Gastrocnemius medialis (tissue), 4 donors: ENCODE measurements around the gene LSAMP. TPM values are rescaled to one million over a fixed set of nuclear protein-coding genes. Genes with fewer than 3 reads are reported as not detected.

Experiments
- ATAC-seq, 2 donors: fragments of 150-250 bp; one replicate each; pipeline ENCODE4 v1.9.1; 2016
- DNase-seq, 2 donors: peaks; one replicate each; pipeline ENCODE4 v3.0.0-alpha.2; 2019
- H3K27ac ChIP-seq, 4 donors: fragments of 200-600 bp; sonication (generic); 1 replicate in 1 of 4; 2 replicates in 3 of 4; pipeline ENCODE4 v1.5.1; 2016 to 2018; ENCODE audit warnings: mild to moderate bottlenecking in 2 of 4, moderate library complexity in 1 of 4
- H3K27me3 ChIP-seq, 3 donors: fragments of 200-600 bp; sonication (generic) in 2 of 3; 1 replicate in 1 of 3; 2 replicates in 2 of 3; pipeline versions ENCODE4 v1.5.1 to v1.6.0; 2016 to 2019; ENCODE audit warnings: mild to moderate bottlenecking in 1 of 3, moderate library complexity in 1 of 3
- H3K36me3 ChIP-seq, 2 donors: fragments of 200-600 bp; sonication (generic) in 1 of 2; one replicate each; pipeline ENCODE4 v1.5.1; 2017 to 2018
- H3K4me1 ChIP-seq, 2 donors: fragments of 200-600 bp; sonication (generic) in 1 of 2; one replicate each; pipeline ENCODE4 v1.5.1; 2016 to 2017; ENCODE audit warnings: mild to moderate bottlenecking in 2 of 2
- H3K4me3 ChIP-seq, 4 donors: fragments of 200-600 bp; sonication (generic) in 3 of 4; 1 replicate in 1 of 4; 2 replicates in 3 of 4; pipeline ENCODE4 v1.5.1; 2016 to 2019; ENCODE audit warnings: mild to moderate bottlenecking in 2 of 4
- H3K9me3 ChIP-seq, 3 donors: fragments of 200-600 bp; sonication (generic) in 2 of 3; 1 replicate in 1 of 3; 2 replicates in 2 of 3; pipeline ENCODE4 v1.5.1; 2016 to 2019
- POLR2A ChIP-seq, 2 donors: fragments of 450-650 bp; IDR thresholded peaks; one replicate each; pipeline ENCODE4 v1.6.1; 2017; ENCODE audit warnings: antibody characterized with exemption in 2 of 2, mild to moderate bottlenecking in 2 of 2, moderate library complexity in 2 of 2
- in situ Hi-C, 4 donors: fragments of 200-750 bp; cut with MboI; loops; one replicate each; pipeline versions ENCODE4 v1.15.0 to v1.8.0; 2017; ENCODE audit warnings: low sequenced_read_pairs in 4 of 4
- intact Hi-C: fragments of 100-400 bp; cut with DNase I; formaldehyde crosslinking; loops from one replicate; pipeline ENCODE4 v1.15.1; 2023; ENCODE audit warnings: low total_unique reads
- total RNA-seq, 4 donors: library from RNA; depleted of rRNA; stranded (reverse); fragments of >200 nt; gene quantifications; one replicate each; pipeline versions ENCODE4 v1.1.0 to v1.2.3, GENCODE V29; 2016
- TF ChIP-seq, protein P1 (sequence below), 5 experiments: fragments of 450-650 bp in 3 of 5; fragments of 200-600 bp in 2 of 5; sonication (generic) in 2 of 5; IDR thresholded peaks in 4 of 5; conservative IDR thresholded peaks in 1 of 5; 1 replicate in 4 of 5; 2 replicates in 1 of 5; pipeline ENCODE4 v1.5.1; 2016 to 2019; ENCODE audit warnings: antibody characterized with exemption in 5 of 5, mild to moderate bottlenecking in 3 of 5, moderate library complexity in 3 of 5

The LSAMP gene
- total RNA-seq, 4 donors from 2014 or later, result 0.07 to 0.10 TPM; not detected in 2

DNA sequence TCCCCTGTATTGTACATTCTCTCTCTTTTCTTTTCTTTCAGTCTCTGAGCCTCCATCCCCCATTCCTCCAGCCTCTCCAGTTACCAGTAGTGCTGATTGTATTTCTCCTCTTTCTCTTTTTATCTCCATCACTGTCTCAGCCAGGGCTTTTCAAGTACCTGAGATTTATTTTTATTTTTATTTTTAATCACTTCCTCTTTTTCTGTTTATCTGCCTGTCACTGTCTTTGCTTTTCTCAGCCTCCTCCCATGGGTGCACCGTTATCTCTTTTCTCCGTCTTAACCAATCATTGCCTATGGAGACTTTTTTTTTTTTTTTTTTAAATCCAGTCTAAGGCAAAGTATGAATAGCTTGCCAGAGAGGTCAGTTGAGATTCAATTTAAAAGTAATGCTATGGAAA, 462.7 kb downstream of the LSAMP start:
- no peak for DNase-seq
- TF ChIP-seq, protein P1, sequence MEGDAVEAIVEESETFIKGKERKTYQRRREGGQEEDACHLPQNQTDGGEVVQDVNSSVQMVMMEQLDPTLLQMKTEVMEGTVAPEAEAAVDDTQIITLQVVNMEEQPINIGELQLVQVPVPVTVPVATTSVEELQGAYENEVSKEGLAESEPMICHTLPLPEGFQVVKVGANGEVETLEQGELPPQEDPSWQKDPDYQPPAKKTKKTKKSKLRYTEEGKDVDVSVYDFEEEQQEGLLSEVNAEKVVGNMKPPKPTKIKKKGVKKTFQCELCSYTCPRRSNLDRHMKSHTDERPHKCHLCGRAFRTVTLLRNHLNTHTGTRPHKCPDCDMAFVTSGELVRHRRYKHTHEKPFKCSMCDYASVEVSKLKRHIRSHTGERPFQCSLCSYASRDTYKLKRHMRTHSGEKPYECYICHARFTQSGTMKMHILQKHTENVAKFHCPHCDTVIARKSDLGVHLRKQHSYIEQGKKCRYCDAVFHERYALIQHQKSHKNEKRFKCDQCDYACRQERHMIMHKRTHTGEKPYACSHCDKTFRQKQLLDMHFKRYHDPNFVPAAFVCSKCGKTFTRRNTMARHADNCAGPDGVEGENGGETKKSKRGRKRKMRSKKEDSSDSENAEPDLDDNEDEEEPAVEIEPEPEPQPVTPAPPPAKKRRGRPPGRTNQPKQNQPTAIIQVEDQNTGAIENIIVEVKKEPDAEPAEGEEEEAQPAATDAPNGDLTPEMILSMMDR (IDR thresholded peaks at IDR 0.05 in 4 of 5, conservative IDR thresholded peaks at IDR 0.05 in 1 of 5), result no peak
- no peak for TF ChIP-seq POLR2A (IDR thresholded peaks at IDR 0.05)
- in situ Hi-C loops, result no loop called here

DNA sequence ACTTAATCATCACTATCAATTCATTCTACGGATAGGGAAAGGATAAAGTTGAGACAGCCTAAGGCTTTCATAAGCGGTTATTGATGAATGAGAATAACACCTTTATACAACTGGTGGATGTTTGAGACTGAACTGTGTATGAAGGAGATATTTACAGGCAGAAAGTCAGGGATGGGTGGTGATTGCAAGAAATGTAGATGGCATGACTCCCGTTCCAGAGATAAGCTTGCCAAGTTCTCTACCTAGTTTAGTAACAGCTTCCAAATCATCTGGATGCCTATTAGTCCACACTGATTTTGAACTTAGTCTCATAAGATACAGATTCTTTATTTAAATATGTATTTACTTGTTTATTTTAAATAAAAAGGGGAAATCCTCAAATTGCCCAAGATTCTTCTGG, 463.2 kb downstream of the LSAMP start:
- Histone ChIP-seq H3K36me3 (no peaks in the 10 kb centered on the region), H3K27me3 (no peaks in the 10 kb centered on the region), H3K4me1 (no peaks in the 10 kb centered on the region), H3K4me3 (no peak overlapping the region), H3K27ac (no peak overlapping the region), H3K9me3 (no peaks in the 10 kb centered on the region)
- intact Hi-C loops, result no loop called here
- TF ChIP-seq POLR2A (IDR thresholded peaks at IDR 0.05), result no peak
- TF ChIP-seq, protein P1 (IDR thresholded peaks at IDR 0.05 in 4 of 5, conservative IDR thresholded peaks at IDR 0.05 in 1 of 5), result no peak
- DNase-seq (no peak), ATAC-seq (no peak)
- in situ Hi-C loops, result no loop called here

More for the DNA sequence above, 462.7 kb downstream of the LSAMP start:
- Histone ChIP-seq H3K4me1 (no peaks in the 10 kb centered on the region), H3K36me3 (no peaks in the 10 kb centered on the region), H3K27ac (no peak overlapping the region), H3K9me3 (no peaks in the 10 kb centered on the region), H3K27me3 (no peaks in the 10 kb centered on the region), H3K4me3 (no peak overlapping the region)
- intact Hi-C loops, result no loop called here
- ATAC-seq, result no peak

DNA sequence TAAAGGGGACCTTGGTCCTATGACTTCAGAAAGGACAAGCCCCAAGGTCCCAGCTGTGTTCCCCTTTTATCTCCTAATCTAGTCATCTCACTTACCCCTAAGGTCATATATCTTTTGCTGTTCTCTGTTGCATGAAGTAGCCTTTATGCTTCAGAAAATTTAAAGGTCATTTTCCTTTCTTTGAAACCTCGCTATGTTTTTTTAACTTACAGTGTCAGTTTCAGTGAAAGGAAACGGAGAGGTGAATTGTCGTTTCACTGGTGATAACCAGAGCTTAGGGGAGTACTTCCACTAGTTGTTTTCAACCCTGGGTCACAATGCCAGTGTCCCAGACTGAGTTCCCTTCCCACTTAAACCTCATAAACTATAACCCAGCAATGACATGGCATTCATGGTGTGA, 464.6 kb downstream of the LSAMP start:
- in situ Hi-C loops, result no loop called here

DNA sequence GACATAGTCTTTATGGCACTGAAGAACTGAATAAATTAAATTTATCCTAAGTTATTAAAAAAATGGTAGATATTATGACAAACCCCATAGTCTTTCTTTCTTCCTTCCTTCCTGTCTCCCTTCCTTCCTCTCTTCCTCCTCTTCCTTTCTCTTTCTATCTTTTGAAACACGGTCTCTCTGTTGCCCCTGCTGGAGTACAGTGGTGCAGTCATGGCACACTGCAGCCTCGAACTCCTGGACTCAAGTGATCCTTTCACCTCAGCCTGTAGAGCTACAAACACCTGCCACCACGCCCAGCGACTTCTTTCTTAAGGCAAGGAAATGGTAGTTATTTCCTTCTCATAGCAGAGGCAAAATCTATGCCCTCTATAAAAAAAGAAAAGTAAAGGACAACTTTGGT, 467.4 kb downstream of the LSAMP start:
- DNase-seq, result no peak
- ATAC-seq, result no peak
- in situ Hi-C loops (no loop called here), intact Hi-C loops (no loop called here)
- no peak overlapping the region for H3K27ac ChIP-seq
- H3K4me3 ChIP-seq, result no peak overlapping the region
- no peaks in the 10 kb centered on the region for H3K36me3 ChIP-seq
- no peaks in the 10 kb centered on the region for H3K9me3 ChIP-seq
- H3K4me1 ChIP-seq, result no peaks in the 10 kb centered on the region
- H3K27me3 ChIP-seq, result no peaks in the 10 kb centered on the region
- no peak for TF ChIP-seq POLR2A (IDR thresholded peaks at IDR 0.05)
- TF ChIP-seq, protein P1 (IDR thresholded peaks at IDR 0.05 in 4 of 5, conservative IDR thresholded peaks at IDR 0.05 in 1 of 5), result no peak

More for the DNA sequence above, 464.6 kb downstream of the LSAMP start:
- Histone ChIP-seq H3K4me1 (no peaks in the 10 kb centered on the region), H3K9me3 (no peaks in the 10 kb centered on the region), H3K27me3 (no peaks in the 10 kb centered on the region), H3K4me3 (no peak overlapping the region), H3K36me3 (no peaks in the 10 kb centered on the region), H3K27ac (no peak overlapping the region)
- TF ChIP-seq, protein P1 (IDR thresholded peaks at IDR 0.05 in 4 of 5, conservative IDR thresholded peaks at IDR 0.05 in 1 of 5), result no peak
- intact Hi-C loops, result no loop called here
- no peak for ATAC-seq
- DNase-seq, result no peak

DNA sequence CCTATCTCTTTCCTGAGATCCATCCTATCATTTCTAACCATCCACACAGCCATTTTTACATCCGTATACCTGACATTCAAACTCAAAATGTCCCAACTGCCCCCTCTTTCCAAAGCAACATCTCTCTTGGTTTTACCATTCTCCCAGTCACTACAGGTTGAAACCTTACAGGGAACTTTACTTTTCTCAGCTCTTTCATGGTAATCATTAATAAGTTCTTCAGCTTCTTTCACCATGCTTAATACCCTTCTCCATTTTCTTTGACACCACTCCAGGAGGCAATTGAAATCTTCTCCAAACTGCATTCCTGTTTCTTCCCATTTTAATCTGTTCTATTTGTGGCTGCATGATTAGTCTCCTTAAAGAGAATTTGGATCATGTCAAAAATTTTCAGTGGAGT, 469.5 kb downstream of the LSAMP start:
- Histone ChIP-seq H3K36me3 (no peaks in the 10 kb centered on the region), H3K27me3 (no peaks in the 10 kb centered on the region), H3K9me3 (no peaks in the 10 kb centered on the region), H3K27ac (no peak overlapping the region), H3K4me1 (no peaks in the 10 kb centered on the region), H3K4me3 (no peak overlapping the region)
- TF ChIP-seq, protein P1 (IDR thresholded peaks at IDR 0.05 in 4 of 5, conservative IDR thresholded peaks at IDR 0.05 in 1 of 5), result no peak
- no peak for TF ChIP-seq POLR2A (IDR thresholded peaks at IDR 0.05)
- in situ Hi-C loops, result no loop called here
- ATAC-seq (no peak), DNase-seq (no peak)
- intact Hi-C loops, result no loop called here
